HG02870 (cell line): ENCODE data around the gene EYS.
"Not testable (repeated sequence)": the region's sequence is repeated elsewhere in the genome, so short reads cannot be mapped to it uniquely, and the experiment has no call there.

Source experiments
- ATAC-seq: cut with Tn5 transposase; IDR thresholded peaks from one replicate; pipeline ENCODE4 v1.9.1; 2021; ENCODE audit warnings: mild to moderate bottlenecking, moderate library complexity; ENCODE audit not compliant: unreplicated experiment

Gene EYS

GRCh38 chr6:64263778-64264177, 1443.2 kb downstream of the EYS start:
- ATAC-seq, result no peak

GRCh38 chr6:64259372-64259771, 1447.7 kb downstream of the EYS start:
- no peak for ATAC-seq

- no peak for ATAC-seq
Observed at GRCh38 chr6:64258752-64259151, 1448.3 kb downstream of the EYS start.

DNA sequence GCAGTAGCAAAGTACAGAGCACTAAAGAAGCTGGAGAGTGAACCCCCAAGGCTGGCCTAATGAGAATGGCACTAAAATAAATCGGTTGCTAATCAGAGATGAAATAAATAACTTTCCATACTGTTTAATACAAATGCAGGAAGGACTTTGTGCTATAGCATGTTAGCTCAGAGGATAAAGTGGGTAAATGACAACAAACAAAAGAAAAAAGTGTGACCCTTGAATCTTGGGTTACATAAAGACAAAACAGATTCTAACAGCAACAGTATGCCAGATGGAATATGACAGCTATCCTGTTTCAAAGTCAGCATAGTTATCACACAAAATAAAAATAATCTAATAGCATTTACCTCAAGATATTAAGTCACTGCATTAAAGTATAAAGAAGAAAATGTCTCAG, 1448.7 kb downstream of the EYS start:
- ATAC-seq, result no peak

DNA sequence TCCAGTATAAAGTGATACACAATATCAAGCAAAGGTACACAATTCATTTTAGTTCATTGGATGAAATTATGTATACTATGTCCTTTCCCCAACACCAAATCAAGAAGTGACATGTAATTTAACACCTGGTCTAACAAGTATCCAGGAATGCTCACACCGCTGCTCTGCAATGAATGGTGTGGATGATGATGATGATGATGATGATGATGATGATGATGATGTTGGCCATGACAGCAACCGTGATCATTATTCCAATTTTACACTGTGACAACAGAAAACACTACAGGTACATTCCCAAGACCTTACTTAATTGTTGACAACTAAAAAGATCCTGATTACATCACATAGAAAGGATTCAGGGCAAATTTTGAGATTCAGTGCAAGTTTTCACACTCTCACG, 1449.4 kb downstream of the EYS start:
- ATAC-seq, result no peak

DNA sequence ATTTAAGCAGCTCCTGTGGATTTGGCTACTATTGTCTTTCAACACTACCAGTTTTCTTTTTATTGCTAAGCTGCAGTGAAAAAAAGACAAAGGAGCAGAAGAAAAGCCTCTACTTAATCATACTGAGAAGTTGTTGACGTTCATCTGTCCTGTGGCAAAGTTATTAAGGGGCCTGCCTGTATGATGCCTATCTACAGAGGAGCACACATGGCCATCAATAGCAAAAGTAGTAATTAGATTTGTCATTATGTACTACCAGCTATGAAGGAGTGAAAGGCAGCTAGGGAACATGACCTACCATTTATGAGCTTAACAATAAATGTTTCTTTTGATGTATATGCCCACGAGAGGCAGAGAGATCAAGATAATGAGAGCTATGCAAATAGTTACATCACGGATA, 1450.5 kb downstream of the EYS start:
- ATAC-seq, result no peak

DNA sequence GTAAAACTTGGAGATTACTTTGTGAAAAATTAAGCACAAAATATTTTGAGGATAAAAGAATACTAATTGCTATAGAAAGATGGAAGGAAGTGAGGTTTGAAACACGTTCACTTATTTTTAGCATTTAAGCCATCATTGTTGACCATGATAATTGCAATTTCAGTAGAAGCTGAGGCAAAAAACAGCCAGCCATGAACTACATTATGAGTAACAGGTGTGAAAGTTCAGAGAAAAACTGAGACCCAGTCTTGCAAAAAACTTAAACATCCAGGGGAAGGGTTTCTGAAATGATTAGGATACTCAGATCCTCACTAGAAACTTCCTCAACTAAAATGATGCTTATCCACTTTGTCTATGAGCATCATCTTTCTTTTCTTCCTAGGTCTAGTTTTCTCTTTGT, 1452.0 kb downstream of the EYS start:
- ATAC-seq, result no peak

GRCh38 chr6:64254558-64254957, 1452.5 kb downstream of the EYS start:
- no peak for ATAC-seq

GRCh38 chr6:64252256-64252655, 1454.8 kb downstream of the EYS start:
- ATAC-seq, result no peak

GRCh38 chr6:64250126-64250525, 1456.9 kb downstream of the EYS start:
- no peak for ATAC-seq

GRCh38 chr6:64249115-64249514, 1457.9 kb downstream of the EYS start:
- no peak for ATAC-seq

GRCh38 chr6:64243618-64244017, 1463.4 kb downstream of the EYS start:
- ATAC-seq, result no peak

DNA sequence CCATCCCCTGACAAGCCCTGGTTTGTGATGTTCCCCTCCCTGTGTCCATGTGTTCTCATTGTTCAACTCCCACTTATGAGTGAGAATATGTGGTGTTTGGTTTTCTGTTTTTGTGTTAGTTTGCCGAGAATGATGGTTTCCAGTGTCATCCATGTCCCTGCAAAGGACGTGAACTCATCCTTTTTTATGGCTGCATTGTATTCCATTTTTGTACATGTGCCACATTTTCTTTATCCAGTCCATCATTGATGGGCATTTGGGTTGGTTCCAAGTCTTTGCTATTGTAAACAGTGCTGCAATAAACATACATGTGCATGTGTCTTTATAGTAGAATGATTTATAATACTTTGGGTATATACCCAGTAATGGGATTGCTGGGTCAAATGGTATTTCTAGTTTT, 1468.1 kb downstream of the EYS start:
- not testable (repeated sequence) for ATAC-seq

- no peak for ATAC-seq
Observed at GRCh38 chr6:64238071-64238470, 1469.0 kb downstream of the EYS start.

DNA sequence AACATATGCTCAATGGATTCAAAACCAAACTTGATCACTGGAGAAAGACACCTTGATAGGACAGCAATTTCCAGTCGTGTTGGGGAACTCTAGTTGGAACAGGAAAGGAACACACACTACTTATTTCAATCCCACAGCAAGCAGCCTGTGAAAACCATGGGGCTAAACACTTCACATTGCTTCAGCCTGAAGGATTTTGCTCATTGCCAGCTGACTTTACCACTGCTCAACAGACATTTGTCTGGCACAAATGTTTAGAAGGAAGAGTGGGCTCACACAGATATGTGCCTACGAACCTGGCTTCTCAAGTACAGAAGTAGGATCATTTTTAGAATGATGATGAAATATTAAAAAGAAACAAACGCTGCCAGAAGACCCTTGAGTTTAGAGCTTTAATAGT, 1473.3 kb downstream of the EYS start:
- ATAC-seq, result no peak

DNA sequence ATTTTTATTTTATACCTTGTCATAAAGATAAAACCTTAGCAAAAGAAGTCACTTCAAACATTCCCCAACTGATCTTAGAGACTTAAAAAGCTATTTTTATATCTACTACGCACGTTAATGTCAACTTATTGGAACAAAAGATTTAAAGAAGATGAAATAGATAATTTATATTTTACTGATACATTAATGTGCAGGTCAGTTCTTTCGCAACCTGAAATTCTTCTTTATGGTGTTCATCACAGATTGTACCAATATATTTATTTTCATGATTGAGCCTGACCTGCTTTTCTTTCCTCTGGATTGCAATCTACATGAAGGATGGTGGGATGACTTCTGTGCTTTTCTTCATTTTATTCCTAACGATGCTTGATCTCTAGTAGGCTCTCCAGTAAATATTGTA, 1475.1 kb downstream of the EYS start:
- no peak for ATAC-seq

DNA sequence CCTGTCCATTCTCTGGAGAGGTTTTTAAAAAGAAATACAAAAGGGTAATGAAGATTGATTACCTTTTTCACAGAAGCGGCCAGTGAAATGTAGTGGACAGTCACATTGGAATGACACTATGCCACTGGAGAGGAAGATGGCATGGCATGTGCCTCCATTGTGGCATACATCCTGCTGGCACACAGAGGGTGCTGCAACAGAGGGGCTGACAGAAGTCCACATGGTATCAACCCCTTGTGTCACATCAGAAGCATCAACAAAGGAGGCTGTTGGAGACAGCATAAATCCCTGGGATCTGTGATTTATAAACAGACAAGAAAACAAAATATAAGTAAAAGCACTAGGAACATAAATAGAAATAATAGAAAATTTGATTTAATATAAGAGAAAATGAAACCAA, 1476.5 kb downstream of the EYS start:
- no peak for ATAC-seq

DNA sequence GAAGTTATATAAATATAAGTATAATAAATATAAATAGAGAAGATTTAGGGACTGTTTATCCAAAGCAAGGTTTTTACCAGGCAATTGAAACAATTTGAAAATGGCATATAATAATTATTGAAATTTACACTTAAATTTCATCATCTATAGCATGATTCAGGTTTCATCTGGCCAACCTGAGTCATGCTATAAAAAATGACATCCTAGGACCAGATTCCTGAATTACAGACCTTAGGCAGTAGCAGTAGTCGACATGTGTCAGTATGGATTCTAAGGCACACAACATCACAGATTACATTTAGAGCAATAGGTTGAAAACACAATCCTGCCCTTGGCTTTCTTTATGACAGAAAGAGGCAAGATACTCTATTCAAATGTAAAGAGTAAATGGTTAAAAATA, 1479.2 kb downstream of the EYS start:
- no peak for ATAC-seq

- ATAC-seq, result no peak
Observed at GRCh38 chr6:64225503-64225902, 1481.5 kb downstream of the EYS start.

DNA sequence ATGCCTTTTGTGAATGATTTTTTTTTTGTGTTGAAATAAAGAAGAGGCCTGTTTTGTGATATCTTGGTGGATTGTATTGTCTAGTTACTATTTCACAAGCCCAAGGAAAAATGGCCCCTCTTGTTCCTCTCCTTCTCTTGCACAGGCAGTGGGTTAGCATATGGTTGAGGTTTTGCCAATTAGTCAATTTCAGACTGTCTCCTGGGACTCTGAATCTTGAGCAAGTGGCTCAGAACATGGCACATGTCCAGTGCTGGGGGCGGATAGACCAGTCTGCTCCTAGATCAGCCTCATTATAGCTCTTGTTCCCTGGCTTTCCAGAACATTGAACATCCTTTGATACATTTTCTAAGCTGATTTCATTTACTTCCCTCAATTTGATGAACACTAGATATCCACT, 1482.2 kb downstream of the EYS start:
- ATAC-seq, result no peak

- ATAC-seq, result no peak
Observed at GRCh38 chr6:64221776-64222175, 1485.2 kb downstream of the EYS start.

DNA sequence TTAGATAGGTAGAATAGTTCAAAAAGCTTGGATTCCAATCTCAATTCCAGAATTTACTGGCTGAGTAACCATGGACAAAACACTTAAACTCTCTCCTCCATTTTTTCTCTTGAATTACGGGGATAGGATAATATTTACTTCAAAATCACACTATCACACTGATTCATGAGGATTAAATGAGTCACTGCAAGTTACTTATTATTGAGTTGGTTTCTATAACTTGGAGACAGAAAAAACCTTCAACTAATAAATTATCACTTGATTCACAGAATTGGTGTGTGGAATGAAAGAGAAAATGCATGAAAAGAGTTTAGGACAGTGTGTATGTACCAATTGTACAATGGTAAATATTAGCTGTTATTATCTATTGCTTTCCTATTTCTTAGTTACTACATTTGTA, 1486.2 kb downstream of the EYS start:
- ATAC-seq, result no peak

- peak; percentile 43 for ATAC-seq
Observed at GRCh38 chr6:64217721-64218620, 1489.1 kb downstream of the EYS start.
